NCI-H524 (cell line): ENCODE measurements around the gene MSI2.
A peak's percentile ranks its signal among the peaks of the same experiment; 100 is the strongest.
"Not testable (repeated sequence)": the region's sequence is repeated elsewhere in the genome, so short reads cannot be mapped to it uniquely, and the experiment has no call there.

ENCODE experiments used
- DNase-seq, 2 experiments: peaks; one replicate each; lab custom pipeline; 2025; lab: John Stamatoyannopoulos, UW

Gene MSI2

GRCh38 chr17:57292091-57292490 is 35.8 kb downstream of the MSI2 start:
- no peak for DNase-seq

DNA sequence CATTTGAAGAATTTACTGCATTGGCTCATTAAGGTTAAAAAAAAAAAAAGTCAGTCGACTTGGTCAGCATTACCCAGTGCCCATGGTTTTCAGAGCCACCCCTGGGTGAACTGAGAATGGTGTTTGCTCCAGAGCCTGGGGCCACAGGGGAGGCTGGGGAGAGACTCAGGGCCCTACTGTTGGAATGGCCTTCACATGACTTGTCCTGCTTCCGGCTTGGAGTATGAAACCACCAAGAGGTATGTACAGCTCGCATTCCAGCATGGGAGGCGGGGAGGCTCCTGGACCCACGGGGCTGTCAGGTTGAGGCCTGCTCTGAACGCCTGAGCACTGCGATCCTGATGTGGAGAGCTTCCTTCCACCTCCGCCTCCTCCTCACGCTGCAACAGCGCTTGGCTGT is 36.8 kb downstream of the MSI2 start:
- no peak for DNase-seq

- DNase-seq = peak; percentile 59 to 85
These were observed 37.8 kb downstream of the MSI2 start for GRCh38 chr17:57294101-57294500.

DNA sequence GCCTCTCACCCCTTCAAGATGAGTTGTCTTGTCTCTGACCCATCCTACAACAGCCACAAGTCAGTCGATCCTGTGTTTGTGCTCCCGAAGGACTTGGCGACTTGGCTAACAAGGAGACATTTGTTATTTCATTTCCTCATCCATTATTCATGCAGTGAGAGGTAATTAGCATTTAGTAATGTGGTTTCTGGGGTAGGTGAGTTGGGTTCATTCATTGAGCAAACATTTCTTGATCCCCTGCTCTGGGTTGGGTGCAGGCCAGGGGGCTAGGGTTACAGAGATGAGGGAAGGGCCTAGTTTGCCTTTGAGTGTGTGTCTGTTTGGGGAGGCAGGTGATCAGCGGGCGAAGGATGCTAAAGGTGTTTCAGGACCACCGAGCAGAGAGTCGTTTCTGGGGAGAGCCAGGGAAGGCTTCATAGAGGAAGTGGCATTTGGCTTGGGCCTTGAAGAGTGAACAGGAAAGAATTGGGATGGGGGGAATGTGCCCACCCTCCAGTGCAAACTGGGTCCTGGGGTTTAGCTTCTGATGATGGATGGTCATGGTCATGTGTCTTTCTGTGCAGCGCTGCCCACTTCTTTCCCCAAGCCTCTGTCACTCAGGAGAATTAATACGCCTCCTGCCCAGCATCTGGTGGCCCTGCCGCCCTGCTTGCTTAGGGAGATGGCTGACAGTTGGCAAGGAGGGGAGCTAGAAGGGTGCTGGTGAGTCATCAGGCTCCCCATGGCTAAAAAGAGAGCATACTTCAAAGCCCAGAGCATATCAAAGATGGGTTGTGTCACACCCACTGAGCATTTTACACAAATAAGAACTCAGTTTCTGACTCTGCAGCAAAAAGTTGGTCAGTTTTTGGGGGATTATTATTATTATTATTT is 38.5 kb downstream of the MSI2 start:
- peak; percentile 90 to 98 for DNase-seq

DNA sequence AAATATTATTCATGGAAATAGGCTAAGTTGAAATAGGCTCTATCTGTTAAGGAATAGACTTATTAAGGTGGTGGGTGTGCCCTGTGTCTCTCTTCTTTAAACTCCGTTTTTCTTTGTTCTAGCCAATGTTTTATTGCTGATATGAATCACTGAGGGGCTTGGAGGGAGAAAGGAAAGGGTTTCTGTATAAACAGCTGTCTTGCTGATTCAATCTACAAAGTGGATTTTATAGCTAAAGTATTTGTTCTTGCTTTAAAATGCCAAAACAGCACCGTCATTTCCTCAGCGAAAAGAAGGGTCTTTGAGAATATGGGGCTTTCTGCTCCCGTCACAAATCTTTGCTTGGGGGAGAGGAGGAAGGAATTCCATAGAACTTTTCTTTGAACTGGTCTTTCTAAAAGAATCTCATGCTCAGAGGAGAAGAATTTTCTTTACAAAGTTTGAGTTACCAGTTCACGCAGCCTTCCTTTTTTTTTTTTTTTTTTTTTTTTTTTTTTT is 39.3 kb downstream of the MSI2 start:
- no peak for DNase-seq

DNA sequence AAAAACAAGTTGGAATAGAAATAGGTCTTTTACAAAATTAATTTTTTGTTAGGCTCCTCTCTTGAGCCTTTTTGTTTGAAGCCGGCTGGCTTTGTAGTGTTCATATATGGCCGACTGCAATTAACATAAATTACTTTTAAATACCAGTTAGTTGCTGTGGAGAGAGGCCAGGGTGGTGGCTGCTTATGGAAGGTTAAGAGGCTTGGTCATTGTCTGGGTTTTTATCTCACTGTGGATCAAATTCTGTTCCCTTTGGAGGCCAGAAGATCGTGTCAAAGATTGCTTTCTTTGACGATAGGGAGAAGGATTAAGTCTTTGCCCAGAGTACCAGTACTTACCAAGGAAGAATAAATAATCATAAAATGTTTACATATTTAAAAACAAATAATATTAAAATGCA is 39.9 kb downstream of the MSI2 start:
- peak in 1 of 2 experiments; percentile 34 for DNase-seq

GRCh38 chr17:57299176-57299575 is 42.9 kb downstream of the MSI2 start:
- DNase-seq = no peak

DNA sequence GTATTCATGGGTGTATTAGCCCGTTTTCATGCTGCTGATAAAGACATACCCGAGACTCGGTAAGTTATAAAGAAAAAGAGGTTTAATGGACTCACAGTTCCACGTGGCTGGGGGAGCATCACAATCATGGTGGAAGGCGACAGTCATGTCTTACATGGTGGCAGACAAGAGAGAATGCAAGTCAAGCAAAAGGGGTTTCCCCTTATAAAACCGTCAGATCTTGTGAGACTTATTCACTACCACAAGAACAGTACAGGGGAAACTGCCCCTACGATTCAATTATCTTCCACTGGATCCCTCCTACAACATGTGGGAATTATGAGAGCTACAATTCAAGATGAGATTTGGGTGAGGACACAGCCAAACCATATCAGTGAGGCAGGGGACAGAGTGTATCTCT is 44.3 kb downstream of the MSI2 start:
- DNase-seq = not testable (repeated sequence)

- no peak for DNase-seq
These were observed 46.6 kb downstream of the MSI2 start for GRCh38 chr17:57302690-57303465.

- no peak for DNase-seq
These were observed 48.9 kb downstream of the MSI2 start for GRCh38 chr17:57305144-57305728.

GRCh38 chr17:57305908-57306504 is 49.7 kb downstream of the MSI2 start:
- DNase-seq = no peak

DNA sequence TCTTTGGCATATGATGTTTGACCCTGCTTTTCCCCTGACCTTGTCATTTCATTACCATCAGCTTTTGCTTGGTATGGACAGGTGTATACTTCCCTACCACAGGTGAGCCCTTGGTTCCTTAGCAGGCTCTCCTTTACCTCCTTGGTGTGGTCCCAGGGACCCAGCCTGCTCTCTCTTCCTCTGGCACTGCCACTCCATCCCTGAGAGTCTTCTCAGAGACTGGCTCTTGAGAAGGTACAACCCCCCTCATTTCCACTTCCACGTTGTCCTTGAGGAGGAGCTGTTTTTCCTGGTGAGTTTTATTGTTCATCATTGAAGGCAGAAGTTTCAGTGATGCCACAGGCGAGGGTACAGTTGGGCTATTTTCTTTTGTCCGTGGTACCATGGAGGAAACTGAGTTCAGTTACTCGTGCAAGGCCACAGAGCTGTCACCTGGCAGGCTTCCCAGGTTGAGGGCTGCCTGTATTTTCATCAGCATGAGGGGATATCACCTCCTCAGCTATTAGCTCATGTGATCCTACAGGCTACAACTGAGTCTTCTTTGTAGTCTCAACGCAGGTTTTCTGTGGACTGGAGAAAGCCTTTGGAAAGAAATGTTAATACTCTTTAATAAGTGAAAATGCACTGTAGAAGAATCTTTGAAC is 52.3 kb downstream of the MSI2 start:
- DNase-seq = no peak

DNA sequence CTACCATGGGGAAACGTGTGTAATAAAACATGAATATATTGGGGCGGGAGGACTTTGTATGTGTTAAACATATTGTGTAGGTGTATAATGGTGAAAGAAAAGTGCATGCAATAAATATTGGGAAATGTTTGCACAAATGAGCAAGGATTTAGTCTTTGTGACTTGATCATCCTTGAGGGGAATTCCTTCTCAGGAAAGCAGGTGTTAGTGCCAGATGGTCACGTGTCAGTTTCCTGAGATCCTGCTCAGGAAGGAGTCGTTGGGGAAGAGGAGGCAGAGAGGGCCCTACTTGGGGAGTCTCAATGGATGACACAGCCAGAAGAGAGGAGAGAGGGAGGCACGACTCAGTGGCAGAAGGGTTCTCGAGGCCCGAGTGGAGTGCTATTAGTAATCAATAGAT is 53.2 kb downstream of the MSI2 start:
- DNase-seq = peak; percentile 77 to 88

GRCh38 chr17:57311281-57312216 is 55.2 kb downstream of the MSI2 start:
- DNase-seq = no peak

GRCh38 chr17:57312242-57312641 is 55.9 kb downstream of the MSI2 start:
- no peak for DNase-seq

DNA sequence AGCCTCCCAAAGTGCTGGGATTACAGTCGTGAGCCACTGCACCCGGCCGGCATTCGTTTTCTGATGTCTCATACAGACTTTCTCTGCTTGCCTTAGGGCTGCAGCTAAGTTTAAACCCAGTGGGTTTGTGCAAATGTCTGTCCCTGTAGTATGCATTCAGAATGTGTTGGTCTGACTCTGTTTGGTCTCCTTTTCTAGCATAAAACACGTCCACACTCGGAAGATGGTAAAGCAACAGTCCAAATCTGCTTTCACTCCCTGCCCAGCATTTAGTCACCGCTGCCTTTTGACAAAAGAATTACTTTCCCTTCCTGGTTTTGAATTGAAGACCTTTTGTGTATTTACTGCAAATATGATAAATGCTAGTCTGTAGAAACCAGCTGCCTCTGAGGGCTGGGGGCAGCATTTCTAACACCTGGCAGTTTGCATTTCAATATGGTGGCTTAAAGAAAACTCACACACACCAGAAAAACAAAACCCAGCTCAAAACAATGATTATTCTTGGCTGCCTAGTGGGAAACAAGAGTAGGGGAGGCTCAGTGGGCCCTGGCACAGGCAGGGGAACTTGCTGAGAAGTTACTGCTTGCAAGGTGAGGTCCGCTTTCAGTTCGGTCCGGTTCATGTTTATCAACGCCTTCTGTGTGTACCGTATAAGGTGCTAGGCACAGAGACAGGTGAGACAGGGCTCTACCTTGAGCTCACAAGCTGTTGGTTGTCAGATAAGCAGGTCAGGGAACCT is 56.9 kb downstream of the MSI2 start:
- peak in 1 of 2 experiments; percentile 22 for DNase-seq

- DNase-seq = no peak
These were observed 59.0 kb downstream of the MSI2 start for GRCh38 chr17:57315061-57316015.

GRCh38 chr17:57316361-57316760 is 60.0 kb downstream of the MSI2 start:
- no peak for DNase-seq

DNA sequence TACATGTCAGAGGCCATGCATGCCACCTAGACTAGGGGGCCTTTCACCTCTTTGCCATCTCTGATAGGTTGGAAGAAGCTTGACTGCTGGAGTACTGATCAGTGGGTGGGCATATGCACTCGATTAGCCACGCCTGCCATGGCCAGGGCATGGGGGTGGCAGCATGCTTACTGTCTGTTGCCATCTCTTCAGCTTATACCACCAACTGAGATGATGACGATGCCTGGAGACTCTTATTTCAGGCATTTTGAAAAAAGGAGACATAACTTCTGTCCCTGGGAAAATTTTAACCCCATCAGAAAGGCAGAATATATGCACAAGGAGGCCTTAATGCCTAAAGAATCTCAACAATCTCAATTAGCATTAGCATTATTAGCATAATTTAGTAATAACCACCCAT is 60.8 kb downstream of the MSI2 start:
- no peak for DNase-seq
